Gastrocnemius medialis (tissue), 4 donors: ENCODE measurements around the gene KLF4. TPM values are rescaled to one million over a fixed set of nuclear protein-coding genes. Genes with fewer than 3 reads are reported as not detected.
A peak's percentile ranks its signal among the peaks of the same experiment; 100 is the strongest.

Experiments
- ATAC-seq, 2 donors: fragments of 150-250 bp; one replicate each; pipeline ENCODE4 v1.9.1; 2016
- DNase-seq, 2 donors: peaks; one replicate each; pipeline ENCODE4 v3.0.0-alpha.2; 2019
- H3K27ac ChIP-seq, 4 donors: fragments of 200-600 bp; sonication (generic); 1 replicate in 1 of 4; 2 replicates in 3 of 4; pipeline ENCODE4 v1.5.1; 2016 to 2018; ENCODE audit warnings: mild to moderate bottlenecking in 2 of 4, moderate library complexity in 1 of 4
- H3K27me3 ChIP-seq, 3 donors: fragments of 200-600 bp; sonication (generic) in 2 of 3; 1 replicate in 1 of 3; 2 replicates in 2 of 3; pipeline versions ENCODE4 v1.5.1 to v1.6.0; 2016 to 2019; ENCODE audit warnings: mild to moderate bottlenecking in 1 of 3, moderate library complexity in 1 of 3
- H3K36me3 ChIP-seq, 2 donors: fragments of 200-600 bp; sonication (generic) in 1 of 2; one replicate each; pipeline ENCODE4 v1.5.1; 2017 to 2018
- H3K4me1 ChIP-seq, 2 donors: fragments of 200-600 bp; sonication (generic) in 1 of 2; one replicate each; pipeline ENCODE4 v1.5.1; 2016 to 2017; ENCODE audit warnings: mild to moderate bottlenecking in 2 of 2
- H3K4me3 ChIP-seq, 4 donors: fragments of 200-600 bp; sonication (generic) in 3 of 4; 1 replicate in 1 of 4; 2 replicates in 3 of 4; pipeline ENCODE4 v1.5.1; 2016 to 2019; ENCODE audit warnings: mild to moderate bottlenecking in 2 of 4
- H3K9me3 ChIP-seq, 3 donors: fragments of 200-600 bp; sonication (generic) in 2 of 3; 1 replicate in 1 of 3; 2 replicates in 2 of 3; pipeline ENCODE4 v1.5.1; 2016 to 2019
- CTCF ChIP-seq, 5 experiments: fragments of 450-650 bp in 3 of 5; fragments of 200-600 bp in 2 of 5; sonication (generic) in 2 of 5; IDR thresholded peaks in 4 of 5; conservative IDR thresholded peaks in 1 of 5; 1 replicate in 4 of 5; 2 replicates in 1 of 5; pipeline ENCODE4 v1.5.1; 2016 to 2019; ENCODE audit warnings: antibody characterized with exemption in 5 of 5, mild to moderate bottlenecking in 3 of 5, moderate library complexity in 3 of 5
- POLR2A ChIP-seq, 2 donors: fragments of 450-650 bp; IDR thresholded peaks; one replicate each; pipeline ENCODE4 v1.6.1; 2017; ENCODE audit warnings: antibody characterized with exemption in 2 of 2, mild to moderate bottlenecking in 2 of 2, moderate library complexity in 2 of 2
- in situ Hi-C, 4 donors: fragments of 200-750 bp; cut with MboI; loops; one replicate each; pipeline versions ENCODE4 v1.15.0 to v1.8.0; 2017; ENCODE audit warnings: low sequenced_read_pairs in 4 of 4
- intact Hi-C: fragments of 100-400 bp; cut with DNase I; formaldehyde crosslinking; loops from one replicate; pipeline ENCODE4 v1.15.1; 2023; ENCODE audit warnings: low total_unique reads
- total RNA-seq, 4 donors: library from RNA; depleted of rRNA; stranded (reverse); fragments of >200 nt; gene quantifications; one replicate each; pipeline versions ENCODE4 v1.1.0 to v1.2.3, GENCODE V29; 2016

KLF4 gene
- total RNA-seq, 4 donors from 2014 or later = 15.7 to 62.6 (median 32.4) TPM

- no peak for ATAC-seq
- Histone ChIP-seq H3K27me3 (peaks cover 0 to 6% (median 4%) of the 10 kb centered on the region in 3 donors), H3K4me1 (no peaks in the 10 kb centered on the region), H3K36me3 (no peaks in the 10 kb centered on the region), H3K27ac (no peak overlapping the region), H3K9me3 (peaks cover 0 to 5% (median 0%) of the 10 kb centered on the region in 3 donors), H3K4me3 (no peak overlapping the region)
- in situ Hi-C loops = loop anchor here in 3 of 4 donors (5.0 to 25.0 kb wide), 4 partner anchors 798 to 1298 kb away; no protein-coding TSS in a partner anchor
- TF ChIP-seq POLR2A (IDR thresholded peaks at IDR 0.05) (no peak), CTCF (IDR thresholded peaks at IDR 0.05 in 4 of 5, conservative IDR thresholded peaks at IDR 0.05 in 1 of 5) (no peak)
- no peak for DNase-seq
- intact Hi-C loops = no loop called here
Observed at GRCh38 chr9:107464516-107464915, 25.1 kb downstream of the KLF4 start.

- peak in 1 of 2 donors; percentile 25 for ATAC-seq
- intact Hi-C loops = no loop called here
- in situ Hi-C loops = loop anchor here in 3 of 4 donors (5.0 to 25.0 kb wide), 4 partner anchors 800 to 1300 kb away; no protein-coding TSS in a partner anchor
Observed at GRCh38 chr9:107462691-107463090, 26.9 kb downstream of the KLF4 start.

GRCh38 chr9:107460153-107461023, 29.2 kb downstream of the KLF4 start:
- intact Hi-C loops = no loop called here
- in situ Hi-C loops = loop anchor here in 3 of 4 donors (5.0 to 25.0 kb wide), 4 partner anchors 802 to 1302 kb away; no protein-coding TSS in a partner anchor

More at GRCh38 chr9:107462691-107463090, 26.9 kb downstream of the KLF4 start:
- no peaks in the 10 kb centered on the region for H3K36me3 ChIP-seq
- H3K4me3 ChIP-seq = no peak overlapping the region
- no peak for TF ChIP-seq POLR2A (IDR thresholded peaks at IDR 0.05)
- TF ChIP-seq CTCF (IDR thresholded peaks at IDR 0.05 in 4 of 5, conservative IDR thresholded peaks at IDR 0.05 in 1 of 5) = no peak
- H3K4me1 ChIP-seq = no peaks in the 10 kb centered on the region
- no peak for DNase-seq
- H3K27ac ChIP-seq = no peak overlapping the region
- peaks cover 0 to 5% (median 0%) of the 10 kb centered on the region in 3 donors for H3K9me3 ChIP-seq
- peaks cover 0 to 6% (median 4%) of the 10 kb centered on the region in 3 donors for H3K27me3 ChIP-seq

More at GRCh38 chr9:107460153-107461023, 29.2 kb downstream of the KLF4 start:
- no peak for TF ChIP-seq CTCF (IDR thresholded peaks at IDR 0.05 in 4 of 5, conservative IDR thresholded peaks at IDR 0.05 in 1 of 5)
- TF ChIP-seq POLR2A (IDR thresholded peaks at IDR 0.05) = no peak
- peaks cover 0 to 5% (median 0%) of the 10 kb centered on the region in 3 donors for H3K9me3 ChIP-seq
- no peak overlapping the region for H3K4me3 ChIP-seq
- ATAC-seq = no peak
- DNase-seq = no peak
- no peaks in the 10 kb centered on the region for H3K4me1 ChIP-seq
- H3K27ac ChIP-seq = no peak overlapping the region
- H3K27me3 ChIP-seq = peaks cover 0 to 6% (median 4%) of the 10 kb centered on the region in 3 donors
- H3K36me3 ChIP-seq = no peaks in the 10 kb centered on the region
